GM18511 (cell line): Measurements from ENCODE around the gene MESD.
A peak's percentile ranks its signal among the peaks of the same experiment; 100 is the strongest.

Source experiments
- ATAC-seq: cut with Tn5 transposase; IDR thresholded peaks from one replicate; pipeline ENCODE4 v1.9.1; 2021; ENCODE audit warnings: mild to moderate bottlenecking, moderate library complexity; ENCODE audit not compliant: unreplicated experiment

The MESD gene

GRCh38 chr15:80992006-80992405 lies 2.4 kb upstream of the MESD start:
- ATAC-seq: no peak

- ATAC-seq: no peak
These were observed 1.8 kb upstream of the MESD start for GRCh38 chr15:80991421-80991820.

- no peak for ATAC-seq
These were observed 1.3 kb upstream of the MESD start for GRCh38 chr15:80990955-80991354.

GRCh38 chr15:80989081-80989517 lies 520 bp downstream of the MESD start:
- peak; percentile 17 for ATAC-seq

GRCh38 chr15:80988148-80988796 lies 1.3 kb downstream of the MESD start:
- ATAC-seq: no peak

GRCh38 chr15:80986487-80986886 lies 3.1 kb downstream of the MESD start:
- ATAC-seq: no peak

GRCh38 chr15:80985981-80986380 lies 3.6 kb downstream of the MESD start:
- ATAC-seq: no peak

- no peak for ATAC-seq
These were observed 4.8 kb downstream of the MESD start for GRCh38 chr15:80984856-80985255.

GRCh38 chr15:80982839-80983238 lies 6.8 kb downstream of the MESD start:
- no peak for ATAC-seq

- ATAC-seq: no peak
These were observed 7.4 kb downstream of the MESD start for GRCh38 chr15:80982205-80982604.

GRCh38 chr15:80979538-80980200 lies 9.9 kb downstream of the MESD start:
- ATAC-seq: no peak

GRCh38 chr15:80978685-80979329 lies 10.8 kb downstream of the MESD start:
- ATAC-seq: no peak

GRCh38 chr15:80977627-80978036 lies 12.0 kb downstream of the MESD start:
- ATAC-seq: no peak

- ATAC-seq: no peak
These were observed 12.8 kb downstream of the MESD start for GRCh38 chr15:80976851-80977250.

GRCh38 chr15:80974914-80975313 lies 14.7 kb downstream of the MESD start:
- ATAC-seq: no peak

GRCh38 chr15:80972276-80972675 lies 17.3 kb downstream of the MESD start:
- no peak for ATAC-seq

GRCh38 chr15:80971143-80971542 lies 18.5 kb downstream of the MESD start:
- no peak for ATAC-seq

- ATAC-seq: no peak
These were observed 19.0 kb downstream of the MESD start for GRCh38 chr15:80970658-80971057.

- ATAC-seq: no peak
These were observed 19.5 kb downstream of the MESD start for GRCh38 chr15:80970018-80970657.

GRCh38 chr15:80969316-80969715 lies 20.3 kb downstream of the MESD start:
- ATAC-seq: no peak

GRCh38 chr15:80967991-80968510 lies 21.6 kb downstream of the MESD start:
- ATAC-seq: no peak
